Keratinocyte (primary cell): Measurements from ENCODE around the gene ZNF506. TPM values are rescaled to one million over a fixed set of nuclear protein-coding genes. Genes with fewer than 3 reads are reported as not detected.
"Not testable (repeated sequence)": the region's sequence is repeated elsewhere in the genome, so short reads cannot be mapped to it uniquely, and the experiment has no call there.

Experiments
- DNase-seq: peaks from one replicate; pipeline ENCODE4 v3.0.0-alpha.2; 2011; ENCODE audit warnings: low read depth, missing footprints, low spot score
- FAIRE-seq: peaks from 2 replicates; lab custom pipeline; 2011; peaks lifted over from hg19 to GRCh38; lab: Jason Lieb, UNC
- H2AFZ ChIP-seq: 2 replicates; pipeline ENCODE4 v1.6.0; 2012; ENCODE audit warnings: low read length, control low read depth, inconsistent platforms; ENCODE audit not compliant: control insufficient read depth
- H3K27ac ChIP-seq: 2 replicates; pipeline ENCODE4 v1.5.1; 2011; ENCODE audit warnings: low read length; ENCODE audit not compliant: control insufficient read depth, insufficient read depth
- H3K27me3 ChIP-seq: 3 replicates; pipeline ENCODE4 v1.6.0; 2011; ENCODE audit warnings: low read length; ENCODE audit not compliant: control insufficient read depth, insufficient read depth; ENCODE audit errors: extremely low read depth
- H3K36me3 ChIP-seq, 2 experiments: 2 replicates in 1 of 2; 3 replicates in 1 of 2; pipeline ENCODE4 v1.5.1; 2011; ENCODE audit warnings: low read length in 2 of 2, mild to moderate bottlenecking in 1 of 2; ENCODE audit not compliant: control insufficient read depth in 2 of 2, insufficient read depth in 2 of 2; ENCODE audit errors: extremely low read depth in 1 of 2
- H3K4me1 ChIP-seq: 3 replicates; pipeline ENCODE4 v1.5.1; 2011; ENCODE audit warnings: low read length; ENCODE audit not compliant: control insufficient read depth, insufficient read depth; ENCODE audit errors: extremely low read depth
- H3K4me2 ChIP-seq: 3 replicates; pipeline ENCODE4 v1.6.0; 2011; ENCODE audit warnings: low read depth, low read length; ENCODE audit not compliant: control insufficient read depth, insufficient read depth; ENCODE audit errors: extremely low read depth
- H3K4me3 ChIP-seq, 3 experiments: fragments of 200-600 bp in 1 of 3; sonication (generic) in 1 of 3; 2 replicates in 2 of 3; 3 replicates in 1 of 3; pipeline ENCODE4 v1.5.1; 2011 to 2016; ENCODE audit warnings: low read length in 3 of 3, mild to moderate bottlenecking in 3 of 3, control low read depth in 2 of 3, inconsistent platforms in 1 of 3, low read depth in 1 of 3, mixed read lengths in 1 of 3, mixed run types in 1 of 3, moderate library complexity in 1 of 3; ENCODE audit not compliant: control insufficient read depth in 2 of 3, insufficient read depth in 2 of 3; ENCODE audit errors: extremely low read depth in 1 of 3
- H3K79me2 ChIP-seq: 2 replicates; pipeline ENCODE4 v1.6.0; 2012; ENCODE audit warnings: low read length; ENCODE audit not compliant: control insufficient read depth, insufficient read depth
- H3K9ac ChIP-seq: 3 replicates; pipeline ENCODE4 v1.6.0; 2011; ENCODE audit warnings: low read length; ENCODE audit not compliant: control insufficient read depth, insufficient read depth; ENCODE audit errors: extremely low read depth
- H3K9me1 ChIP-seq: 3 replicates; pipeline ENCODE4 v1.6.0; 2011; ENCODE audit warnings: low read length; ENCODE audit not compliant: control insufficient read depth, insufficient read depth; ENCODE audit errors: extremely low read depth
- H3K9me3 ChIP-seq: 2 replicates; pipeline ENCODE4 v1.5.1; 2012; ENCODE audit warnings: low read depth, low read length; ENCODE audit not compliant: control insufficient read depth
- H4K20me1 ChIP-seq: 3 replicates; pipeline ENCODE4 v1.6.0; 2011; ENCODE audit warnings: low read length; ENCODE audit not compliant: control insufficient read depth, insufficient read depth; ENCODE audit errors: extremely low read depth
- EZH2 ChIP-seq: IDR thresholded peaks from one replicate; pipeline ENCODE4 v1.6.1; 2012; ENCODE audit warnings: inconsistent platforms, mild to moderate bottlenecking, low read length, moderate library complexity
- dilution Hi-C: fragments of 300-500 bp; cut with MboI; formaldehyde crosslinking; loops from one replicate; pipeline ENCODE4 v1.7.0; 2020; ENCODE audit warnings: low sequenced_read_pairs; ENCODE audit not compliant: extremely low pct_ligation_motif_present
- polyA plus RNA-seq, 5 experiments: library from polyadenylated mRNA; depleted of rRNA in 3 of 5; stranded (reverse) in 3 of 5; stranded (forward) in 1 of 5; unstranded in 1 of 5; fragments of >200 nt; gene quantifications; 1 replicate in 1 of 5; 2 replicates in 3 of 5; 3 replicates in 1 of 5; pipeline versions ENCODE4 v1.2.1 to v1.2.3, GENCODE V29; 2011 to 2012; ENCODE audit warnings: missing spikeins in 2 of 5, low read depth in 1 of 5, low replicate concordance in 1 of 5
- TF ChIP-seq, protein P1 (sequence below), 3 experiments: IDR thresholded peaks in 1 of 3; conservative IDR thresholded peaks in 1 of 3; optimal IDR thresholded peaks in 1 of 3; 2 replicates in 2 of 3; 3 replicates in 1 of 3; pipeline versions ENCODE3 to v1.5.1; 2011; ENCODE audit warnings: low read length in 3 of 3, mild to moderate bottlenecking in 3 of 3, moderate library complexity in 2 of 3, control low read depth in 1 of 3, inconsistent platforms in 1 of 3; ENCODE audit not compliant: insufficient read depth in 2 of 3; ENCODE audit errors: extremely low read depth in 1 of 3

The ZNF506 gene
- polyA plus RNA-seq, 1 donor (not counting 4 experiments of a cell fraction or from before 2014, with no cell fraction given) = 9.7 TPM

- DNase-seq (no peak), FAIRE-seq (no peak)
- dilution Hi-C loops = no loop called here
- Histone ChIP-seq H3K79me2 (peaks cover 21% of the 10 kb centered on the region), H3K36me3 (no peaks in the 10 kb centered on the region), H3K9me1 (no peaks in the 10 kb centered on the region), H3K9me3 (peaks cover under 1% of the 10 kb centered on the region), H3K4me3 (no peak overlapping the region), H3K4me1 (no peaks in the 10 kb centered on the region), H3K4me2 (no peak overlapping the region), H4K20me1 (no peaks in the 10 kb centered on the region), H3K27me3 (no peaks in the 10 kb centered on the region), H2AFZ (no peak overlapping the region), H3K9ac (no peak overlapping the region), H3K27ac (no peak overlapping the region)
- no peak for TF ChIP-seq EZH2
Observed at GRCh38 chr19:19823916-19824315, 2.4 kb upstream of the ZNF506 start.

- H3K9me1 ChIP-seq, H3K4me1 ChIP-seq, H3K36me3 ChIP-seq, H4K20me1 ChIP-seq, FAIRE-seq, H3K9me3 ChIP-seq, H3K27me3 ChIP-seq, H3K27ac ChIP-seq, DNase-seq, dilution Hi-C loops: not testable (repeated sequence)
- H3K9ac ChIP-seq = peak overlapping the region; percentile 91
- peaks cover 32% of the 10 kb centered on the region for H3K79me2 ChIP-seq
- peak overlapping the region; percentile 81 for H3K4me2 ChIP-seq
- H2AFZ ChIP-seq = peak overlapping the region; percentile 59
- H3K4me3 ChIP-seq = peak overlapping the region; percentile 45 to 92 (median 55)
Observed at GRCh38 chr19:19821976-19822375, 426 bp upstream of the ZNF506 start.

DNA sequence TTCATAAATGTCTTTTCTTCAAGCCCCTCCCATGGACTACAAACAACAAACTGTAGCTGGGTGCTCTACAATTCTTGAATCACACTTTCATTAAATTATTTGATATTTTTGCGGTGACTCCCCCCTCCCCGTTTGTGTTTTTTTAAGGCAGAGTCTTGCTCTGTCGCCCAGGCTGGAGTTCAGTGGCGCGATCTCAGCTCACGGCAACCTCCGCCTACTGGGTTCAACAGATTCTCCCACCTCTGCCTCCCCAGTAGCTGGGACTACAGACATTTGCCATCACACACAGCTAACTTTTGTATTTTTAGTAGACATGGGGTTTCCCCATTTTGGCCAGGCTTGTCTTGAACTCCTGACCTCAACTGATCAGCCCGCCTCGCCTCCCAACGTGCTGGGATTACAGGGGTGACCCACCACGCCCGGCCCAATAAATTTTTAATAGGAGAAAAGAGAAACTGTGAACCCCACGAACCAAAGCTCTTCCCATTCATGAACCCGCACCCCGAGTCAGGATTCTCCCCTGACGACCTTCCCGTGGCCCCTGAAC is 703 bp downstream of the ZNF506 start:
- Histone ChIP-seq H3K4me2 (peak overlapping the region; percentile 81), H3K4me3 (peak overlapping the region; percentile 55 to 93 (median 92))
- DNase-seq = no peak

More for the DNA sequence above, 703 bp downstream of the ZNF506 start:
- peaks cover 0 to 6% of the 10 kb centered on the region in 2 experiments for H3K36me3 ChIP-seq
- no peak for FAIRE-seq
- dilution Hi-C loops = no loop called here
- H3K9me1 ChIP-seq = no peaks in the 10 kb centered on the region
- H3K9me3 ChIP-seq = peaks cover 5% of the 10 kb centered on the region
- peak overlapping the region; percentile 99 for H2AFZ ChIP-seq
- H3K9ac ChIP-seq = peak overlapping the region; percentile 91
- no peaks in the 10 kb centered on the region for H3K4me1 ChIP-seq
- TF ChIP-seq EZH2 = no peak
- TF ChIP-seq, protein P1, sequence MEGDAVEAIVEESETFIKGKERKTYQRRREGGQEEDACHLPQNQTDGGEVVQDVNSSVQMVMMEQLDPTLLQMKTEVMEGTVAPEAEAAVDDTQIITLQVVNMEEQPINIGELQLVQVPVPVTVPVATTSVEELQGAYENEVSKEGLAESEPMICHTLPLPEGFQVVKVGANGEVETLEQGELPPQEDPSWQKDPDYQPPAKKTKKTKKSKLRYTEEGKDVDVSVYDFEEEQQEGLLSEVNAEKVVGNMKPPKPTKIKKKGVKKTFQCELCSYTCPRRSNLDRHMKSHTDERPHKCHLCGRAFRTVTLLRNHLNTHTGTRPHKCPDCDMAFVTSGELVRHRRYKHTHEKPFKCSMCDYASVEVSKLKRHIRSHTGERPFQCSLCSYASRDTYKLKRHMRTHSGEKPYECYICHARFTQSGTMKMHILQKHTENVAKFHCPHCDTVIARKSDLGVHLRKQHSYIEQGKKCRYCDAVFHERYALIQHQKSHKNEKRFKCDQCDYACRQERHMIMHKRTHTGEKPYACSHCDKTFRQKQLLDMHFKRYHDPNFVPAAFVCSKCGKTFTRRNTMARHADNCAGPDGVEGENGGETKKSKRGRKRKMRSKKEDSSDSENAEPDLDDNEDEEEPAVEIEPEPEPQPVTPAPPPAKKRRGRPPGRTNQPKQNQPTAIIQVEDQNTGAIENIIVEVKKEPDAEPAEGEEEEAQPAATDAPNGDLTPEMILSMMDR (optimal IDR thresholded peaks at IDR 0.05 in 1 of 3, IDR thresholded peaks at IDR 0.05 in 1 of 3, conservative IDR thresholded peaks at IDR 0.05 in 1 of 3; ENCODE audit: extremely low read depth in 1 of 3, insufficient read depth in 2 of 3, low read length in 3 of 3) = no peak
- H3K27ac ChIP-seq = peak overlapping the region; percentile 91
- no peaks in the 10 kb centered on the region for H3K27me3 ChIP-seq
- no peaks in the 10 kb centered on the region for H4K20me1 ChIP-seq
- peaks cover 34% of the 10 kb centered on the region for H3K79me2 ChIP-seq
